Activated CD8-positive, alpha-beta T cell treated with anti-CD3 and anti-CD28 coated beads for 36 hours (primary cell): ENCODE data around the gene ICAM4. TPM values are rescaled to one million over a fixed set of nuclear protein-coding genes. Genes with fewer than 3 reads are reported as not detected.

Experiments used
- ATAC-seq: fragments of 200-7000 bp; cut with Tn5 transposase; one replicate; pipeline ENCODE4 v1.10.0; 2021; ENCODE audit warnings: mild to moderate bottlenecking, moderate library complexity
- CTCF ChIA-PET: fragments of 350-600 bp; sonication (Branson Sonifier 250); formaldehyde crosslinking; loops from one replicate; lab custom pipeline; 2021; ENCODE audit warnings: antibody characterized with exemption; lab: Charles Lee
- POLR2A ChIA-PET: fragments of 350-600 bp; sonication (Branson Sonifier 250); formaldehyde crosslinking; loops from one replicate; lab custom pipeline; 2021; ENCODE audit warnings: antibody characterized with exemption; lab: Charles Lee
- DNase-seq: peaks from one replicate; pipeline ENCODE4 v3.0.0-alpha.2; 2020
- H3K27ac Mint-ChIP-seq: one replicate; pipeline ENCODE4 v1.8.0; 2021; ENCODE audit warnings: mild to moderate bottlenecking, mixed read lengths
- H3K27me3 Mint-ChIP-seq: one replicate; pipeline ENCODE4 v1.8.0; 2021; ENCODE audit warnings: mixed read lengths
- H3K36me3 Mint-ChIP-seq: one replicate; pipeline ENCODE4 v1.8.0; 2021; ENCODE audit warnings: low read depth, mixed read lengths
- H3K4me1 Mint-ChIP-seq: one replicate; pipeline ENCODE4 v1.8.0; 2021; ENCODE audit warnings: low read depth, mixed read lengths
- H3K4me3 Mint-ChIP-seq: one replicate; pipeline ENCODE4 v1.8.0; 2021; ENCODE audit warnings: mild to moderate bottlenecking, moderate library complexity, mixed read lengths
- H3K9me3 Mint-ChIP-seq: one replicate; pipeline ENCODE4 v1.8.0; 2021; ENCODE audit warnings: mixed read lengths
- intact Hi-C: fragments of 100-400 bp; cut with micrococcal nuclease; formaldehyde crosslinking; loops from one replicate; pipeline ENCODE4 v1.10.0; 2022
- total RNA-seq, 2 experiments: library from RNA; stranded (reverse); gene quantifications; one replicate each; pipeline ENCODE4 v1.2.3, GENCODE V29; 2021
- TF ChIP-seq, protein P1 (sequence below): fragments of 200-600 bp; IDR thresholded peaks from one replicate; pipeline ENCODE4 v1.8.0; 2022; ENCODE audit warnings: antibody characterized with exemption, mild to moderate bottlenecking

Gene ICAM4
- total RNA-seq, 2 experiments from 2014 or later: 0.36 to 0.54 TPM

DNA sequence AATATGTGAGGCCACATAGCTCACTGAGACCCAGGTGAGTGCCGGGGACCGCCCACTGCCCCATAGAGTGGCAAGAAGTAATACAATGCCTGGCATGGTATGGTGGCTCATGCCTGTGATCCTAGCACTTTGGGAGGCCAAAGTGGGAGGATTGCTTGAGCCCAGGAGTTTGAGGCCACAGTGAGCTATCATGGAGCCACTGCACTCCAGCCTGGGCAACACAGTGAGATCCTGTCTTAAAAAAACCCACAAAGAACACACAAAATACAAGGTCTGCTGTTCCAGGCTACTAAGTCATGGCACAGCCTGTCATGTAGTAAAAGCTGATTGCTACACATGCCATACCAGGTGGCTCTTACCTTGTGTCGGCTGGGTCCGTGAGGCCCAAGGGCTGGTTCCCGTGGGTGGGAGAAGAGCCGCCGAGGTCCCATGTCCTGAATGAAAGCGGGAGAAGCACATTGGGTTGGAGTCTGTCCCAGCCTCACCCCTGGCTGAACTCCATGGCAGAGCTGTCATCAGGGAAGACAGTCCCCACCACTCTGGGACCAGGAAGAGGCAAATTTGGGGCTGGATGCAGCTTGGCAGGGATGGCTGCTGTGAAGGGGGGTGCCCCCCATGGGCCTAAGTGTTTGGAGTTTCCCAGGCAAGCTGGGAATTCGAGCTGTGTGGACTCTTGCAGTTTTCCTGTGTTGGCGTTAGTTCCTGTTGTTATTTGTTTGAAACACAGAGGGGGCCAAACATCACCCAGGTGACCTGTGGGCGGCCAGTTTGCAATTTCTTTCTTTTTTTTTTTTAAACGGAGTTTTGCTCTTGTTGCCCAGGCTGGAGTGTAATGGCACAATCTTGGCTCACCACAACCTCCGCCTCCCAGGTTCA, 32.3 kb downstream of the ICAM4 start:
- H3K4me1 Mint-ChIP-seq: peaks cover 16% of the 10 kb centered on the region
- CTCF ChIA-PET: no interaction called here
- H3K4me3 Mint-ChIP-seq: no peak overlapping the region
- ATAC-seq: no peak
- intact Hi-C loops: no loop called here
- no peak overlapping the region for H3K27ac Mint-ChIP-seq
- H3K27me3 Mint-ChIP-seq: no peaks in the 10 kb centered on the region
- POLR2A ChIA-PET: interaction anchor here (0.7 to 5.8 kb wide), 5 partner anchors 8 to 27 kb away, joined by 3 to 25 read pairs (median 4); partner anchors contain the start of gene RAVER1
- H3K36me3 Mint-ChIP-seq: peaks cover 38% of the 10 kb centered on the region
- DNase-seq: no peak
- H3K9me3 Mint-ChIP-seq: no peaks in the 10 kb centered on the region
- TF ChIP-seq, protein P1, sequence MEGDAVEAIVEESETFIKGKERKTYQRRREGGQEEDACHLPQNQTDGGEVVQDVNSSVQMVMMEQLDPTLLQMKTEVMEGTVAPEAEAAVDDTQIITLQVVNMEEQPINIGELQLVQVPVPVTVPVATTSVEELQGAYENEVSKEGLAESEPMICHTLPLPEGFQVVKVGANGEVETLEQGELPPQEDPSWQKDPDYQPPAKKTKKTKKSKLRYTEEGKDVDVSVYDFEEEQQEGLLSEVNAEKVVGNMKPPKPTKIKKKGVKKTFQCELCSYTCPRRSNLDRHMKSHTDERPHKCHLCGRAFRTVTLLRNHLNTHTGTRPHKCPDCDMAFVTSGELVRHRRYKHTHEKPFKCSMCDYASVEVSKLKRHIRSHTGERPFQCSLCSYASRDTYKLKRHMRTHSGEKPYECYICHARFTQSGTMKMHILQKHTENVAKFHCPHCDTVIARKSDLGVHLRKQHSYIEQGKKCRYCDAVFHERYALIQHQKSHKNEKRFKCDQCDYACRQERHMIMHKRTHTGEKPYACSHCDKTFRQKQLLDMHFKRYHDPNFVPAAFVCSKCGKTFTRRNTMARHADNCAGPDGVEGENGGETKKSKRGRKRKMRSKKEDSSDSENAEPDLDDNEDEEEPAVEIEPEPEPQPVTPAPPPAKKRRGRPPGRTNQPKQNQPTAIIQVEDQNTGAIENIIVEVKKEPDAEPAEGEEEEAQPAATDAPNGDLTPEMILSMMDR: no peak

DNA sequence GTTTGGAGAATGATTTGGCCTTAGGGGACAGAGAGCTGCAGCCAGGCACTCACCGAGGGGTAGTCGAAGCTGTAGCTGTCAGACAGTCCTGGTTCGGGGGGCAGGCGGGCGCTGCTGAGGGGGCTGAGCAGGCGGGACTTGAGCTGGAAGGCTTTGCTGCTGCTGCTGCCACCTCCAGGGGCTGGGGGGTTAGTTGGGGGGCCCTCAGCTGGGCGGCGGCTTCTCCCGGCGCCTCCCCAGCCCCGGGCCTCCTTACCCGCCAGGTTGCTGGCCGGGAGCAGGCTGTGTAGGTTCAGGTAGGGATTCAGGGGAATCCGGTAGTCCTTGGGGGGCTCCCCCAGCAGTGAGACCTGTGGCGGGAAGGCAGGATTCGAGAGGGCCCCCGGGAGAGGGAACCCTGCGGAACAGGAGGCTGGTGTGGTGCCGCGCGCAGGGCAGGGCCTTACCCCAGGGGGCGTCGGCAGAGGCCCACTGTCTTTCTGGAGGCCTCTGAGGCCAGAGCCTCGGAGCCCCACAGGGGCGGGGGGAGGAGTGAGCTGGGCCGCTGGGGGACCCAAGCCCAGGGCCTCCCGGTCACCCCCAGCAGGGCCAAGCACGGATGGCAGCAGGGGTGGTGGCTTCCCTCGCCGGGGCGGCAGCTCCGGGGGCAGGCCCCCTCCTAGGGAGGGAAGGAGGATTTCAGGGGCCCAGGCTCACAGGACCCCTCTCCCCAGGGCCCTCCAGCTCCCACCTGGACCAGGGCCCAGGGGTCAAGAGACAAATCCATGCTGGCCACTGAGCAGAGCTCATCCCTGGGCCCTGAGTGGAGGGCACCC, 34.1 kb downstream of the ICAM4 start:
- ChIA-PET CTCF (interaction anchor here (1.2 to 1.5 kb wide), 2 partner anchors 61 to 70 kb away, joined by 3 to 4 read pairs; no protein-coding TSS in a partner anchor), POLR2A (interaction anchor here (0.8 to 2.9 kb wide), 9 partner anchors 10 to 62 kb away, joined by 3 to 17 read pairs (median 4); partner anchors contain the start of genes ICAM1, ICAM5, RAVER1 and ZGLP1)
- Mint-ChIP-seq H3K4me3 (no peak overlapping the region), H3K27me3 (no peaks in the 10 kb centered on the region), H3K27ac (no peak overlapping the region), H3K9me3 (no peaks in the 10 kb centered on the region), H3K4me1 (peaks cover 6% of the 10 kb centered on the region), H3K36me3 (peaks cover 38% of the 10 kb centered on the region)
- no peak for DNase-seq
- TF ChIP-seq, protein P1: no peak
- no peak for ATAC-seq
- intact Hi-C loops: no loop called here

DNA sequence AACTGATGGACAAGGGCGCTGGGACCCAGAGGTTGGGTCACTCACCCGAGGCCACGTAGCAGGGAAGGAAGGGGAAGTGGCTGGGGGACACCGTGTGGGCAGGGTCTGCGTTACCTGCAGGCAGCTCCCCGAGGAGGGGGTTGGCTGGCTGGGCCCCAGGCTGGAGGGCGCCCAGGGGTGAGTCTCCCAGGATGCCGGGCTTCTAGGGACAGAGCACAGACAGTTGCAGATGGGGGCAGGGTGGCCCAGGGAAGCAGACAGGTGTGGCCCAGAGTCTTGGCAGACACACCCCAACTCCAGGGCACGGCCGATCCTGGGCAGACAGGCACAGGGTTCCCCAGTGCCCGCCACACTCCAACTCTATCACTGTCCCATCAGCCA, 34.7 kb downstream of the ICAM4 start:
- CTCF ChIA-PET: interaction anchor here (1.2 to 1.5 kb wide), 2 partner anchors 62 to 69 kb away, joined by 3 to 4 read pairs; no protein-coding TSS in a partner anchor
- ATAC-seq (no peak), DNase-seq (no peak)
- H3K4me3 Mint-ChIP-seq: no peak overlapping the region
- TF ChIP-seq, protein P1: no peak
- H3K27me3 Mint-ChIP-seq: no peaks in the 10 kb centered on the region
- H3K9me3 Mint-ChIP-seq: no peaks in the 10 kb centered on the region
- H3K4me1 Mint-ChIP-seq: peaks cover under 1% of the 10 kb centered on the region
- H3K36me3 Mint-ChIP-seq: peaks cover 32% of the 10 kb centered on the region
- POLR2A ChIA-PET: interaction anchor here (1.0 to 2.9 kb wide), 8 partner anchors 9 to 61 kb away, joined by 3 to 17 read pairs (median 4); partner anchors contain the start of genes ICAM1, ICAM5, RAVER1 and ZGLP1
- no peak overlapping the region for H3K27ac Mint-ChIP-seq
- intact Hi-C loops: no loop called here

DNA sequence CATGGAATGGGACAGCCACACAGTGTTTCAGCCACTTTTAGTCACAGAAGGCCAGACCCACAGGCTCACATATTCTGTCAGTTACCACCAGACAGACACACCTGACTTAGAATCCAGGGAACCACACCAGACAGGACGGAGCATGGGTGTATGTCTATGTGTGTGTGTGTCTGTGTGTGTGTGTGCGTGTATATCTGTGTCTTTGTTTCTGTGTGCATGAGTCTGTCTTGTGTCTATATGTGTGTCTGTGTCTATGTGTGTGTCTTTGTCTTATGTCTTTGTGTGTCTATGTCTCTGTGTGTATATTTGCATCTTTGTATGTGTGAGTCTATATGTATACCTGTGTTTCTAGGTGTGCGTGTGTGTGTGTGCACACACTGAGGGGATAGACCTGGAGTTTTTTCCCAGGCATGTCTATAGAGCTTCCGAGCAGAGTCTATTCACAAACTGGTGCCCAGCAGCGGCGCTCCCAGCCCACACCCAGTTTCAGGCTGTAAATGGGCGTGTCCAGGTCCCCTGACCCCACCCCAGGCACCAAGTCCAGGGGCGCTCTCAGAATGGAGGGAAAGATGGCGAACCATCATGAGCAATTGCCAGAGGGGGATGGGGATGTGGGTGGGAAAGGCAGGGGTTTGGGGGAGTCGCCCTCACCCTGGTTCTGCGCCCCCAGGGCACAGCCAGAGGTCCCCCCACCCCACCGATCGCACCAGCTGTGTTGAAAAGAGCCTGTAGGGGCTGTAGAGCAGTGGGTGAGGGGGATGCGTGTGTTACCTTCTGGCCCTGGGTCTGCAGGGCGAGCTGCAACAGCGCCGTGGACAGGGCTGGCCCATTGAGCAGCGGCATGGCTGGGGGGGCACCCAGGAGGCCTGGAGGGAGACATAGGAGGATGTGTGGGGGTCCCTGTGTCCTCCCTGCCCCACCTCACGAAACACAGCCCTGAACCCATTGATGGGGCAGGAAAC, 35.4 kb downstream of the ICAM4 start:
- DNase-seq (no peak), ATAC-seq (no peak)
- intact Hi-C loops: no loop called here
- Mint-ChIP-seq H3K4me1 (no peaks in the 10 kb centered on the region), H3K36me3 (peaks cover 29% of the 10 kb centered on the region), H3K27ac (no peak overlapping the region), H3K9me3 (no peaks in the 10 kb centered on the region), H3K27me3 (no peaks in the 10 kb centered on the region), H3K4me3 (no peak overlapping the region)
- TF ChIP-seq, protein P1: no peak
- POLR2A ChIA-PET: interaction anchor here (1.5 to 2.9 kb wide), 4 partner anchors 8 to 62 kb away, joined by 4 to 17 read pairs (median 7); partner anchors contain the start of genes RAVER1 and ZGLP1
- CTCF ChIA-PET: interaction anchor here (1.2 to 1.5 kb wide), 2 partner anchors 63 to 69 kb away, joined by 3 to 4 read pairs; no protein-coding TSS in a partner anchor
